MM.1S (cell line): ENCODE data around the gene LNPEP.
"Not testable (repeated sequence)": the region's sequence is repeated elsewhere in the genome, so short reads cannot be mapped to it uniquely, and the experiment has no call there.

Source experiments
- DNase-seq: peaks from one replicate; pipeline ENCODE4 v3.0.0-alpha.2; 2015
- H2AFZ ChIP-seq: fragments of 300-600 bp; sonication (generic); 2 replicates; pipeline ENCODE4 v1.6.0; 2016; ENCODE audit warnings: antibody characterized with exemption, low read length
- H3F3A ChIP-seq: fragments of 300-600 bp; sonication (generic); 2 replicates; pipeline ENCODE4 v1.6.1; 2016; ENCODE audit warnings: mild to moderate bottlenecking, antibody characterized with exemption, low read length, moderate library complexity, mixed read lengths; ENCODE audit not compliant: insufficient read depth
- H3K27ac ChIP-seq: fragments of 300-600 bp; sonication (generic); 2 replicates; pipeline ENCODE4 v1.5.1; 2016; ENCODE audit warnings: mild to moderate bottlenecking, low read length
- H3K27me3 ChIP-seq: fragments of 300-600 bp; sonication (generic); replicated peaks from 2 replicates; pipeline ENCODE4 v1.6.0; 2016; ENCODE audit warnings: low read length; ENCODE audit not compliant: insufficient read depth
- H3K36me3 ChIP-seq: fragments of 300-600 bp; sonication (generic); replicated peaks from 2 replicates; pipeline ENCODE4 v1.6.1; 2016; ENCODE audit warnings: mild to moderate bottlenecking, low read length, mixed read lengths; ENCODE audit not compliant: insufficient read depth
- H3K4me1 ChIP-seq: fragments of 300-600 bp; sonication (generic); 2 replicates; pipeline ENCODE4 v1.6.1; 2016; ENCODE audit warnings: low read length, mixed read lengths
- H3K4me2 ChIP-seq: fragments of 300-600 bp; sonication (generic); 2 replicates; pipeline ENCODE4 v1.6.0; 2016; ENCODE audit warnings: low read depth, low read length
- H3K4me3 ChIP-seq: fragments of 300-600 bp; sonication (generic); 2 replicates; pipeline ENCODE4 v1.5.1; 2016; ENCODE audit warnings: low read length, mixed read lengths
- H3K79me2 ChIP-seq: fragments of 300-600 bp; sonication (generic); 2 replicates; pipeline ENCODE4 v1.6.1; 2016; ENCODE audit warnings: mixed run types, low read length, mixed read lengths
- H3K9ac ChIP-seq: fragments of 300-600 bp; sonication (generic); 2 replicates; pipeline ENCODE4 v1.6.1; 2016; ENCODE audit warnings: low read length, mixed read lengths
- H3K9me2 ChIP-seq: fragments of 300-600 bp; sonication (generic); replicated peaks from 2 replicates; pipeline ENCODE4 v1.6.1; 2016; ENCODE audit warnings: mild to moderate bottlenecking, low read length, mixed read lengths; ENCODE audit not compliant: insufficient read depth
- H3K9me3 ChIP-seq: fragments of 300-600 bp; sonication (generic); replicated peaks from 2 replicates; pipeline ENCODE4 v1.6.1; 2016; ENCODE audit warnings: mild to moderate bottlenecking, low read length, mixed read lengths; ENCODE audit not compliant: insufficient read depth
- H4K20me1 ChIP-seq: fragments of 300-600 bp; sonication (generic); 2 replicates; pipeline ENCODE4 v1.6.1; 2016; ENCODE audit warnings: mild to moderate bottlenecking, low read length, moderate library complexity, mixed read lengths; ENCODE audit not compliant: insufficient read depth
- CTCF ChIP-seq: fragments of 300-600 bp; sonication (generic); IDR thresholded peaks from 2 replicates; pipeline ENCODE4 v1.5.1; 2016; ENCODE audit warnings: antibody characterized with exemption, low read length, mixed read lengths
- EZH2 ChIP-seq: fragments of 300-600 bp; sonication (generic); optimal IDR thresholded peaks from 2 replicates; pipeline ENCODE3; 2017; ENCODE audit warnings: low read depth, mild to moderate bottlenecking, antibody characterized with exemption, low read length, mixed read lengths
- EZH2phosphoT487 ChIP-seq: fragments of 300-600 bp; sonication (generic); IDR thresholded peaks from 2 replicates; pipeline ENCODE4 v1.6.1; 2018; ENCODE audit warnings: antibody characterized with exemption, low read length

The LNPEP gene

GRCh38 chr5:97077246-97077645, 141.4 kb downstream of the LNPEP start:
- H3F3A ChIP-seq: no peaks in the 10 kb centered on the region
- no peaks in the 10 kb centered on the region for H3K9me2 ChIP-seq
- H3K4me2 ChIP-seq: no peak overlapping the region
- H4K20me1 ChIP-seq: no peaks in the 10 kb centered on the region
- no peak for DNase-seq
- H3K4me3 ChIP-seq: no peak overlapping the region
- TF ChIP-seq EZH2phosphoT487 (no peak), CTCF (no peak)
- no peaks in the 10 kb centered on the region for H3K4me1 ChIP-seq
- H3K9ac ChIP-seq: no peak overlapping the region
- H2AFZ ChIP-seq: no peak overlapping the region
- no peaks in the 10 kb centered on the region for H3K27me3 ChIP-seq
- no peaks in the 10 kb centered on the region for H3K79me2 ChIP-seq
- H3K27ac ChIP-seq: no peak overlapping the region
- no peaks in the 10 kb centered on the region for H3K9me3 ChIP-seq
- no peaks in the 10 kb centered on the region for H3K36me3 ChIP-seq

- no peak overlapping the region for H3K4me2 ChIP-seq
- no peaks in the 10 kb centered on the region for H3F3A ChIP-seq
- H3K9ac ChIP-seq: no peak overlapping the region
- H3K9me3 ChIP-seq: no peaks in the 10 kb centered on the region
- H3K36me3 ChIP-seq: no peaks in the 10 kb centered on the region
- H4K20me1 ChIP-seq: no peaks in the 10 kb centered on the region
- no peak for DNase-seq
- H3K27me3 ChIP-seq: no peaks in the 10 kb centered on the region
- no peaks in the 10 kb centered on the region for H3K9me2 ChIP-seq
- no peak overlapping the region for H3K4me3 ChIP-seq
- no peak overlapping the region for H3K27ac ChIP-seq
- TF ChIP-seq CTCF (no peak), EZH2 (no peak), EZH2phosphoT487 (no peak)
- H3K4me1 ChIP-seq: no peaks in the 10 kb centered on the region
- no peaks in the 10 kb centered on the region for H3K79me2 ChIP-seq
- H2AFZ ChIP-seq: no peak overlapping the region
Observed at GRCh38 chr5:97078958-97079743, 143.3 kb downstream of the LNPEP start.

GRCh38 chr5:97084782-97085458, 149.0 kb downstream of the LNPEP start:
- H3K9me2 ChIP-seq, H3K4me2 ChIP-seq: not testable (repeated sequence)

More at GRCh38 chr5:97084782-97085458, 149.0 kb downstream of the LNPEP start:
- H3K27me3 ChIP-seq, H3K4me3 ChIP-seq, H3K9me3 ChIP-seq, H2AFZ ChIP-seq, H3F3A ChIP-seq, H3K27ac ChIP-seq, H3K36me3 ChIP-seq, H3K79me2 ChIP-seq, H4K20me1 ChIP-seq, H3K9ac ChIP-seq, H3K4me1 ChIP-seq, DNase-seq: not testable (repeated sequence)
